Measurements from ENCODE around the gene ESD. TPM values are rescaled to one million over a fixed set of nuclear protein-coding genes. Genes with fewer than 3 reads are reported as not detected.

ESD gene
- total and polyA plus RNA-seq, 11 donors, result 89.7 to 113 (median 103) TPM

DNA sequence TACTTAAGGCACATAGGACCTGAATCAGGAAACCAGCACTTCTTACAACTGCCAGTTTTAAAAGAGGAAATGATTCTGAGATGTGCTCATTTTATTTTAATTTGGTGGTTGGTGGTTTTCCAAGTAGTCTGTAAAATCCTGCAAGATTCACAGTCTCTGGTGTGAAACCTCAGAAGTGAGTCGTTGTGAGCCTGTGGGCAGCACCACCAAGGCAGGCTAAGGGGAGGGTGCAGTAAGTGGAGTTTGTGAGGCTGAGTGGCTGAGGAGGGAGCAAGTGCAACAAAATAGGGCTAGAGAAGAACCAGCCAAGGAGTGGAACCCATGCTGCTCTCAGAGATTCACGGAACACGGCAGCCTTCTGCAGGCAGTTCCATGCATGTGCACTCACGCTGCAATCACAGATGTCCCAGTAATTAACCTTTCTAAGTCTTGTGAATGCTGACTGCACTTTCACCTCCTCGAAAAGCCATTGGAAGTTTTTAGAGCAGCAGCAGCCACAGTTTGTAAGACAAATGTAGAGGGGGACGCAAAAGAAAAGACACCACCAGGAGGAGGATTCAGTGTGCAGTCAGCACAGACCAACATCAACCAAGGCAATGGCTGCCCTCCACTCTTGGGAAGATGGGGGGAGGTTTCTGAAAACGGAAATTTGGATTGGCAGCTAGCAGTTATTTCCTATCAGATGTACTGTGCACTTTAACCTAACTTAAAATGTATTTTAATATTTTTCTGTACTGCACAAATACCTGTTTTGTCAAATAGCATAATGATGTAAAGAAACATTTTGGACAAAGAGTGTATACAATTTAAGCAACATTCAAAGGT lies 44.9 kb downstream of the ESD start:
- ATAC-seq (peak in 2 of 4 donors; percentile 41 to 49), DNase-seq (no peak)
- H3K4me3 ChIP-seq, result no peak overlapping the region
- intact Hi-C loops (cut with DNase I), result no loop called here
- WGBS, 4 donors, result 64 to 70% (median 67%) methylated on average over 7 of the region's 7 CpGs
- TF ChIP-seq, protein P1, sequence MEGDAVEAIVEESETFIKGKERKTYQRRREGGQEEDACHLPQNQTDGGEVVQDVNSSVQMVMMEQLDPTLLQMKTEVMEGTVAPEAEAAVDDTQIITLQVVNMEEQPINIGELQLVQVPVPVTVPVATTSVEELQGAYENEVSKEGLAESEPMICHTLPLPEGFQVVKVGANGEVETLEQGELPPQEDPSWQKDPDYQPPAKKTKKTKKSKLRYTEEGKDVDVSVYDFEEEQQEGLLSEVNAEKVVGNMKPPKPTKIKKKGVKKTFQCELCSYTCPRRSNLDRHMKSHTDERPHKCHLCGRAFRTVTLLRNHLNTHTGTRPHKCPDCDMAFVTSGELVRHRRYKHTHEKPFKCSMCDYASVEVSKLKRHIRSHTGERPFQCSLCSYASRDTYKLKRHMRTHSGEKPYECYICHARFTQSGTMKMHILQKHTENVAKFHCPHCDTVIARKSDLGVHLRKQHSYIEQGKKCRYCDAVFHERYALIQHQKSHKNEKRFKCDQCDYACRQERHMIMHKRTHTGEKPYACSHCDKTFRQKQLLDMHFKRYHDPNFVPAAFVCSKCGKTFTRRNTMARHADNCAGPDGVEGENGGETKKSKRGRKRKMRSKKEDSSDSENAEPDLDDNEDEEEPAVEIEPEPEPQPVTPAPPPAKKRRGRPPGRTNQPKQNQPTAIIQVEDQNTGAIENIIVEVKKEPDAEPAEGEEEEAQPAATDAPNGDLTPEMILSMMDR (IDR thresholded peaks at IDR 0.05), result peak in 1 of 12 donors; percentile 7
- no peak for TF ChIP-seq POLR2A (IDR thresholded peaks at IDR 0.05)
- H3K9me3 ChIP-seq, result no peaks in the 10 kb centered on the region
- peaks cover 0 to 22% (median 0%) of the 10 kb centered on the region in 12 donors for H3K4me1 ChIP-seq
- H3K27me3 ChIP-seq, result no peaks in the 10 kb centered on the region
- peaks cover 0 to 63% (median 35%) of the 10 kb centered on the region in 9 donors for H3K36me3 ChIP-seq
- H3K27ac ChIP-seq, result no peak overlapping the region

DNA sequence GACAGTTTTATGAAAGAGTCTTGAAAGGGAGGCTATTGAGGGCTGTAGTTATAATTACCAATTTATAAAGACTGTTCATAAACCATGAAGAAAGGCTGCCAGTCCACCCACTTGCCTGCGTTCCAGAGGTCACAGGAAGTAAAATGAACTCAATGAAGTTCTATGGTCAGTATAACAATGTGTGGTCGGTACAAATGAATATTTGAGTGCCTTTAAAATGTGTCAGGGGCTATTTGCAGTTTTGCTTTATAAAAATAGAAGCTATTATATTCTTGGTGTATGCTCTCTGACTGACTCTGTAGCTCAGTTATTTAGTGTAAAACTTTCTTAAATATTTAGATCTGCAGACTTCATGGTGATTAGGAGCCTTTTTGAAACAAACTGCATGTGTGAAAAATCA lies 47.0 kb downstream of the ESD start:
- H3K27me3 ChIP-seq, result no peaks in the 10 kb centered on the region
- H3K9me3 ChIP-seq, result no peaks in the 10 kb centered on the region
- TF ChIP-seq, protein P1 (IDR thresholded peaks at IDR 0.05), result no peak
- no peak for TF ChIP-seq POLR2A (IDR thresholded peaks at IDR 0.05)
- 54 to 65% (median 62%) methylated on average over 2 of the region's 2 CpGs for WGBS, 4 donors
- intact Hi-C loops (cut with DNase I), result no loop called here
- DNase-seq, result no peak
- peaks cover 0 to 83% (median 52%) of the 10 kb centered on the region in 9 donors for H3K36me3 ChIP-seq
- H3K4me1 ChIP-seq, result peaks cover 0 to 16% (median 0%) of the 10 kb centered on the region in 12 donors
- no peak overlapping the region for H3K4me3 ChIP-seq
- no peak for ATAC-seq
- H3K27ac ChIP-seq, result no peak overlapping the region

DNA sequence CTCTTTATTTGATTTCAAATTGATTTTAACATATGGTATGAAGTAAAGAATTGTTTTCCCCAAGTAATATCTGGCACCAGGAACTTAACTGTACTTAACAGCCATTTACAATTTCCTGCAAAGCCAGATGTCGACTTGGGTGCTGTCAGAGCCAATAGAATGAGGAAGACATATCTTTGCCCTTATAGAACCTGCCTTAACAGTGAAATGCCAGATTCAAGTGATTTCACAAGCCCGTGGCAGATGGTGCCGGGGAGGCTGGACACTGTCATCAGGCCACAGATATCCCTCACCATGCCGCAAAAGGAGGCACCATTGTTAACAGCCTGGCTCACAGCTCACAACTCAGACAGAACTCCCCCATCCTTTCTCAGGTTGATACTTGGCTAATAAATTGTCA lies 48.7 kb downstream of the ESD start:
- H3K36me3 ChIP-seq, result peaks cover 0 to 95% (median 63%) of the 10 kb centered on the region in 9 donors
- H3K4me3 ChIP-seq, result no peak overlapping the region
- no peaks in the 10 kb centered on the region for H3K9me3 ChIP-seq
- 71 to 78% (median 74%) methylated on average over 4 of the region's 4 CpGs for WGBS, 4 donors
- intact Hi-C loops (cut with DNase I), result no loop called here
- H3K27me3 ChIP-seq, result no peaks in the 10 kb centered on the region
- no peak overlapping the region for H3K27ac ChIP-seq
- peaks cover 0 to 16% (median 0%) of the 10 kb centered on the region in 12 donors for H3K4me1 ChIP-seq
- DNase-seq (no peak), ATAC-seq (no peak)
- TF ChIP-seq POLR2A (IDR thresholded peaks at IDR 0.05), result no peak
- TF ChIP-seq, protein P1 (IDR thresholded peaks at IDR 0.05), result no peak

DNA sequence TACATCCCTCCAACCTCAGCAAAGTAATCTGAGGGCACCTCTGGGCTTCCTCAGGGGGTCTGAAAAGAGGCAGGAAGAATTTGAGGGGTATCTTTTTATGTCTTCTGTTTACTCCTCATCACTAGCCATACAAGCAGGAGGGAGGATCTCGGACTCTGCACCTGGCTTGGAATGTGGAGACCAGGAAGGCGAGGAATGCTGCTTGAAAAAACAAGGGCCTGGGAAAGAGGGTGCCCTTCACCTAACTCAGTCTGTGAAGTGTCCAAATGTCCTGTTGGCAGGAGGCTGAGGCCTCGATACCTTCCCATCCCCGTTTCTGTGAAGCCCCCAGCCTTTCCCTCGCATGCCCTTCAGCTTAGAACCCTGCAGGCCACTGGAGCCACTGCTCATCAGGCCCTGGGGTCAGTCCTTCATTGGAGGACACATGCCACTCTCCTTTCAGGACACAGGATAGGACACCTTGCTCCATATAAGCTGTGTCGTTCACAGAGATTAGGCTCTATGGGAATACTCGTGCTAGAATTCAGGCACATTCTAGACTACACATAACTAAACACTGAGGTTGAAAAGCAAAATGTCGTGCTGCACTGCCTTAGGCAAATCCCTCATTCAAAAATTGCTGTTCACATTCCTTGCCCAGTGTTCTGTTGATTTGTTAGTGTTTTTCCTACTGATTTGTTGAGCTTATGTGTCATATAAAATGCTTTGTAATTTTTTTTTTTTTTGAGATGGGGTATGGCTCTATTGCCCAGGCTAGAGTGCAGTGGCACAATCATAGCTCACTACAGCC lies 49.7 kb downstream of the ESD start:
- DNase-seq, result no peak
- Histone ChIP-seq H3K4me3 (no peak overlapping the region), H3K4me1 (peaks cover 0 to 12% (median 0%) of the 10 kb centered on the region in 12 donors), H3K36me3 (peaks cover 0 to 96% (median 74%) of the 10 kb centered on the region in 9 donors), H3K27ac (no peak overlapping the region), H3K9me3 (no peaks in the 10 kb centered on the region), H3K27me3 (no peaks in the 10 kb centered on the region)
- ATAC-seq, result no peak
- intact Hi-C loops (cut with DNase I), result no loop called here
- WGBS, 4 donors, result 95 to 96% (median 96%) methylated on average over 8 of the region's 8 CpGs
- TF ChIP-seq, protein P1 (IDR thresholded peaks at IDR 0.05), result no peak
- no peak for TF ChIP-seq POLR2A (IDR thresholded peaks at IDR 0.05)

All from heart left ventricle (tissue), 16 donors.